Mononuclear cell (primary cell): ENCODE measurements around the gene NHSL2. TPM values are rescaled to one million over a fixed set of nuclear protein-coding genes. Genes with fewer than 3 reads are reported as not detected.

Experiments used
- H3K27me3 ChIP-seq: 2 replicates; pipeline ENCODE4 v1.6.0; 2011; ENCODE audit warnings: low read length, control low read depth; ENCODE audit not compliant: insufficient read depth
- H3K4me1 ChIP-seq: 2 replicates; pipeline ENCODE4 v1.5.1; 2011; ENCODE audit warnings: mild to moderate bottlenecking, low read length, control low read depth; ENCODE audit not compliant: insufficient read depth
- H3K4me3 ChIP-seq: 2 replicates; pipeline ENCODE4 v1.5.1; 2011; ENCODE audit warnings: mild to moderate bottlenecking, low read length, moderate library complexity
- H3K9me3 ChIP-seq: 2 replicates; pipeline ENCODE4 v1.5.1; 2011; ENCODE audit warnings: low read depth, mild to moderate bottlenecking, control low read depth, low read length
- total RNA-seq: library from RNA; depleted of rRNA; stranded (reverse); fragments of >200 nt; gene quantifications from one replicate; pipeline ENCODE4 v1.2.3, GENCODE V29; 2012

Gene NHSL2
- total RNA-seq, 1 donor = 1.3 TPM

- H3K4me3 ChIP-seq = no peak overlapping the region
- no peaks in the 10 kb centered on the region for H3K9me3 ChIP-seq
- H3K4me1 ChIP-seq = peaks cover 8% of the 10 kb centered on the region
- no peaks in the 10 kb centered on the region for H3K27me3 ChIP-seq
Measured at GRCh38 chrX:71991164-71991563, 80.5 kb downstream of the NHSL2 start.

- H3K4me3 ChIP-seq = no peak overlapping the region
- H3K4me1 ChIP-seq = peaks cover 8% of the 10 kb centered on the region
- no peaks in the 10 kb centered on the region for H3K27me3 ChIP-seq
Measured at GRCh38 chrX:71992711-71993110, 82.1 kb downstream of the NHSL2 start.

DNA sequence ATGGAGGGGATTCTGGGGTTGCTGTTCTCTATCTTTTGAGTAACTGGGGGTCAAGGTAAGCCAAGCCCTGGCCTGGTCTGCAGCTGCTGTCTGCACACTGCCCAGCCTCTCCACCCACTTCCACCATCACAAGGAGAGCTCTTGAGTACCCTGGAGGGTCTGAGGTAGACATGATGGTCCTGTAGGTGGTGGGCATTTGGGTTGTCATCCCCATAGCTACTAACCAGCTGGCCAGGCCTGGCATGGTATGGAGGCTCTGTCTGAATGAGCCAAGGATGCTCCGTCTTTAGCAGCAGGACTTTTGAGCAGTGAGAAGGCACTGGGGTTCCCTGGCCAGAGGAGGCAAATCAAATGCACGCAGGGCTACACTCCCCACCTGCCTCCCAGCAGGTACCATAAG is 82.7 kb downstream of the NHSL2 start:
- Histone ChIP-seq H3K4me1 (peaks cover 8% of the 10 kb centered on the region), H3K9me3 (no peaks in the 10 kb centered on the region), H3K4me3 (no peak overlapping the region), H3K27me3 (no peaks in the 10 kb centered on the region)

More at GRCh38 chrX:71992711-71993110, 82.1 kb downstream of the NHSL2 start:
- H3K9me3 ChIP-seq = no peaks in the 10 kb centered on the region

DNA sequence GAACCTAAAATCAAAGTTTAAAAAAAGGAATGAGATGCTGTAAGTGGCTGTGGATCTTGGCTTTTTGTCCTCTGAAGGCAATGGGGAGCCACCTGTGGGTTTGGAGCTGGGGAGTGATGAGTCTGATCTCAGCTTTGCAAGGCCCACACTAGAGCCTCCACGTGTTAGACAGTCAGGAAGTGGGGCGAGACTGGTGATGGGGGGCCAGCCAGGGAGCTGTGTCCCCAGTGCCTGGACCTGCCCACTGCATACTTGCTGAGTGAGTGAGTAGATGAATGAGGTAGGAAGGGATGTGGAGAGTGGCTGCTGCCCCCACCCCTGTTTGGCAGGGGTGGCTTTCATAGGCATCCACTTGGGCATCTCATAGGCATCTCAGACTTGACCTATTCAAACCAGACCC is 84.0 kb downstream of the NHSL2 start:
- Histone ChIP-seq H3K4me3 (no peak overlapping the region), H3K9me3 (no peaks in the 10 kb centered on the region), H3K27me3 (no peaks in the 10 kb centered on the region), H3K4me1 (peaks cover 8% of the 10 kb centered on the region)

- H3K4me1 ChIP-seq = peaks cover 8% of the 10 kb centered on the region
- H3K27me3 ChIP-seq = no peaks in the 10 kb centered on the region
- H3K9me3 ChIP-seq = no peaks in the 10 kb centered on the region
- H3K4me3 ChIP-seq = no peak overlapping the region
Measured at GRCh38 chrX:71995122-71995521, 84.5 kb downstream of the NHSL2 start.

DNA sequence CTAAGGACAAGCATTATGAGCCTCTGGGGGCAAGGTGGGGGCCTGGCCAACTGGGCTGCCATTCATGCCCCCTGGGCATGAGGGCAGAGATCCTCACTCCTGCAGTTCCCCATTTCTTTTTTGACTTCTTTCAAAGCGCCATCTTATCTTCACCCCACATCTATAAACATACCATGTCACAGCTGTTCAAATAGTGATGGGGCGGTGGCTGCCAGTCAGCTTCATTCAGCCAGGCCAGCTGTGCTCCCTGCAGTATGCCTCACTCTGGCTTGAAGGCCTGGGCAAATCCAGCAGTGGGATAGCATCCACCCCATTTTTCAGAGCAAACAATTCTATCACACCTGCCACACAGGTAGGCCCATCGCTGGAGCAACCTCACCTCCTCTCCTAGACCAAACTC is 85.5 kb downstream of the NHSL2 start:
- Histone ChIP-seq H3K27me3 (no peaks in the 10 kb centered on the region), H3K4me1 (peaks cover 8% of the 10 kb centered on the region), H3K4me3 (no peak overlapping the region), H3K9me3 (no peaks in the 10 kb centered on the region)

DNA sequence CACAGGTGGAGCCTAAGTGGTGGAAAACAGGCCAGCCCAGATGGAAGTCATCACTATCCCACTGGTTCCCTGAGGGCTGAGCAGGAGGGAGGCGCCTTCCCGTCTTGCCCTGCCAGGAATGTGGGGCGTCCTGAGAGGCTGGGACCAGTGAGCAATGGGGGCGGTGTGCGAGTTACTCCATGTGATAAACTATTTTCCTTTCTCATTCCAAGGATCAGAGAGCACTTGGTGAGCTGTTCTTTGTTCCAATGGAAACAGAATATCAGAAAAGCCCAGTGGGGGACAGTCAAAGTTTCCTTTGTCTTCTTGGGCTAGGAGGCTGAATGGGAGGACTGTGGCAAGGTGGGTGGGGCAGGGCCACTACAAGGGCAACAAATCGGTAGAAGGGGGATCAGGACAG is 86.2 kb downstream of the NHSL2 start:
- Histone ChIP-seq H3K4me3 (no peak overlapping the region), H3K27me3 (no peaks in the 10 kb centered on the region), H3K9me3 (no peaks in the 10 kb centered on the region), H3K4me1 (peaks cover 8% of the 10 kb centered on the region)

- H3K4me3 ChIP-seq = no peak overlapping the region
- no peaks in the 10 kb centered on the region for H3K27me3 ChIP-seq
- H3K4me1 ChIP-seq = peaks cover 8% of the 10 kb centered on the region
- H3K9me3 ChIP-seq = no peaks in the 10 kb centered on the region
Measured at GRCh38 chrX:71997320-71997719, 86.7 kb downstream of the NHSL2 start.

DNA sequence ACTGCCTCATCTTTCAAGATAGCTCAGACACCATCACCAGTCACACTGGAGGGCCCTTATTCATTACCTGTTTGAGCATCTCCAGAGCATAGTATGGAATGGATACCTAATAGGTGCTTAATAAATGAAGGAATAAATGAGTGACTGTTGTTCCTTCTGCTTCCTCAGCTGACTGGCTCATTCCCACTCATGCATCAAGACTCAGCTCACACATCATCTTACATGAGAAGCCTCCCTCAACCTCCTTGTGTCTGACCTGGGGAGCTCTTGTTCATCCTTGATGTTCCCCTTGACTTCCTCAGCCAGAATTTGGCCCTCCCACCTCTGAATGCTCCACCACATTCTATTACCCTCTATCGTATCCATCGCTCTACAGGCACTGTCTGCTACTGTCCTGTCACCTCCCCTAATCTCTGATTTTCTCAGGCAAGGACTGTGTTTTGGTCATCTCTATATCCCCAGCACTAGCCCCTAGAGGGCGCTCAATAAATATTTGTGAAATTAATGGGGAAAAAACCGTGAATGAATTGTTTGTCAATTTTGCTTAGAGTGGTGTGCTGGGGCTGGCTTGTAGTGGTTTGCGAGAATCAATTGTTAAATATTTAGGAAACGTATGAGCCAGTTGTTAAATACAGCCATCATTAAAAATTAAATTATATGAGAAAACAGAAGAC is 88.3 kb downstream of the NHSL2 start:
- H3K4me3 ChIP-seq = no peak overlapping the region
- no peaks in the 10 kb centered on the region for H3K4me1 ChIP-seq
- H3K27me3 ChIP-seq = no peaks in the 10 kb centered on the region
- no peaks in the 10 kb centered on the region for H3K9me3 ChIP-seq

- Histone ChIP-seq H3K27me3 (no peaks in the 10 kb centered on the region), H3K4me1 (no peaks in the 10 kb centered on the region), H3K4me3 (no peak overlapping the region), H3K9me3 (no peaks in the 10 kb centered on the region)
Measured at GRCh38 chrX:71999535-71999934, 88.9 kb downstream of the NHSL2 start.

DNA sequence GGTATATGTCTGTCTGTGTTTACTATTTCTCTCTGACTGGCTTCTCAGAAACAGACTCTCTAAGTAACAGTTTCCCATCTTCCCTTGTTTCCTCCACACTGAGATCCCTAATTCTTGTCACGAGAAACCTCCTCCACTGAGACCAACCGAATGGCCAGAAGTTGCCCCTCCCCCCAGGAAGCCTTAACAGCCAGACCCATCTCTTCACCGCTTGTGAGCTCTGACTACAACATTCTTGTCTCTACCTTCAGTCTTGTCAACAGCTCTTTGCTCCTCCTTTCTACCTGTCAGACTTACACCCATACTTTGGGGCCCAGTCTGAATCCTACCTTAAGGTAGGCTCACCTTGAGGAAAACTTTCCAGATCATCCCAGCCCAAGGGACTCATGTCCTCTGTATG is 90.8 kb downstream of the NHSL2 start:
- H3K27me3 ChIP-seq = no peaks in the 10 kb centered on the region
- H3K4me1 ChIP-seq = no peaks in the 10 kb centered on the region
- H3K9me3 ChIP-seq = no peaks in the 10 kb centered on the region
- no peak overlapping the region for H3K4me3 ChIP-seq

DNA sequence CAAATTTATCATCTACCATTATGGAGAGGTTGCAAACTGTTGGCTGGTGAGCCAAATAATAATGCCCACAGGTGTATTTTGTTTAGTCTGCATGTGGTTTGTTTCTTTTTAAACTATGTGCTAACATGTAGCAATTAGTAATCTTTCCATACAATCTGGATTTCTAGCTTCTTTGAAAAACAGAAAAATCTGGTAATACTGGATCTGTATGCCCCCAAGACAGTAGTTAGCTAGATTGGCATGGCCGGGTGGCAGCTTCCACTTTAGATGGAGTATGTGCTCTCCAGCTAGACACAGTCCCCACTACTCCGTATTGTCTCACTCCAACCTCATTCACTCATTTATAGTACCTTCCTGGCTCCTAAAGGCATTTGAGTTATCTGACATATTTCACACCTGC is 91.3 kb downstream of the NHSL2 start:
- no peaks in the 10 kb centered on the region for H3K9me3 ChIP-seq
- no peak overlapping the region for H3K4me3 ChIP-seq
- H3K4me1 ChIP-seq = no peaks in the 10 kb centered on the region
- no peaks in the 10 kb centered on the region for H3K27me3 ChIP-seq

- no peaks in the 10 kb centered on the region for H3K9me3 ChIP-seq
- H3K4me1 ChIP-seq = no peaks in the 10 kb centered on the region
- no peak overlapping the region for H3K4me3 ChIP-seq
- H3K27me3 ChIP-seq = no peaks in the 10 kb centered on the region
Measured at GRCh38 chrX:72002875-72003274, 92.2 kb downstream of the NHSL2 start.

DNA sequence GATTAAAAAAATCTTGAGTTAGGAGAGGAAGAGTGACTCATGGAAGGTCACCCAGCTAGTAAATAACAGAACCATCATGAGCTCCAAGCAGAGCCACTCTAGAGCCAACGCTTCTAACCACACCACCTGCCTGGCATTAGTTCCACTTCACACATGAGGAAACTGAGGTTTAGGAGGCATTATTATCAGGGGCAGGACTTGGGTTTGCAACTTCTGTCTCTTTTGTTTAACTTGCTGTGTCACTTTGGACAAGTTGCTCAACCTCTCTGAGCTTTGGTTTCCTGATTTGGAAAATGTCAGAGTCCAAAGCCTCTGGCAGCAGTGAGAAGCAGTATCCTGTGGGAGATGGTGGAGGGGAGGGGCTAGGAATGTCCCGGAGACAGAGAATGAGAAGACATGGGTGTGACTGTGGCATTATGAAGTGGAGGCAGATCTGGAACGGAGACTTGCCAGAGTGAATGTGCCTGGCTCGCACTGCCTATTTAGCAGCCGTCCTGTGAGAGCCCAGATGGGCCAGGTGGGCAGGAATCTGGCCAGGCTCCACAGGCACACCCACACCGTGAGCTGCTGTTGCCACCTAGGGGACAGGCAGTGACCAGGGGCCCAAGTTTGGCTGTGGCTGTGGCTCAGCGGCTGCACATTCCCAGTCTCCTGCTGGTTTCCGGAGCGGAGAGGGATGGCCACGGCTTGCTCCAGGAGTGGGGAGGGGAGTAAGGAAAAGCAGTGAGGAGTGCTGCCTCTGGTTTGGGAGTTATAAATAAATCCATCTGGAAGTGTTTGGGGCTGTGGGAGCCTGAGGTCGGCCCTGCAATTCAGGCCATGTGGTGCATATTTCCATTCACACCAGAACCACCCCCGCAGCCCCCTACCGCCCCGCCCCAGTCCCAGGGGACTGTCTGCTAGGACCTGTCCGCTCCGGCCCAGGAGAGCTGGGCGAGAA is 93.4 kb downstream of the NHSL2 start:
- Histone ChIP-seq H3K9me3 (no peaks in the 10 kb centered on the region), H3K4me1 (no peaks in the 10 kb centered on the region), H3K27me3 (no peaks in the 10 kb centered on the region), H3K4me3 (no peak overlapping the region)

DNA sequence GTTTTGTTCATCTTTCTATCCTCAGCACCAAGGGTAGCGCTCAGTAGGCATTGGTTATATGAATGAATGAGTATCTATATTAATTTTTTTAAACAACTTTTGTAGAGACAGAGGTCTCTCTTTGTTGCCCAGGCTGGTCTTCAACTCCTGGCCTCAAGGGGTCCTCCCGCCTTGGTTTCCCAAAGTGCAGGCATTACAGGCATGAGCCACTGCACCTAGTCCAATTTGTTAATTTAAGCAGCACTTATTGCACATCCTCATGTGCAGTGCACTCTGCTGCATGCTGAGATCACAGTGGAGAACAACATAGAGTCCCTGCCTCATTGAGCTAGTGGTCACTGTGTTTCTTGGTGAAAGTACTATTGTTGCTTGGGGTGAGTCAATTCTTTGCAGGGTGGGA is 94.4 kb downstream of the NHSL2 start:
- Histone ChIP-seq H3K4me3 (no peak overlapping the region), H3K27me3 (no peaks in the 10 kb centered on the region), H3K9me3 (no peaks in the 10 kb centered on the region), H3K4me1 (no peaks in the 10 kb centered on the region)
